ENCODE measurements around the gene ZNF316. TPM values are rescaled to one million over a fixed set of nuclear protein-coding genes. Genes with fewer than 3 reads are reported as not detected.
"Not testable (repeated sequence)": the region's sequence is repeated elsewhere in the genome, so short reads cannot be mapped to it uniquely, and the experiment has no call there.

Gene ZNF316
- total RNA-seq, 1 donor from 2014 or later, result 44.7 TPM

DNA sequence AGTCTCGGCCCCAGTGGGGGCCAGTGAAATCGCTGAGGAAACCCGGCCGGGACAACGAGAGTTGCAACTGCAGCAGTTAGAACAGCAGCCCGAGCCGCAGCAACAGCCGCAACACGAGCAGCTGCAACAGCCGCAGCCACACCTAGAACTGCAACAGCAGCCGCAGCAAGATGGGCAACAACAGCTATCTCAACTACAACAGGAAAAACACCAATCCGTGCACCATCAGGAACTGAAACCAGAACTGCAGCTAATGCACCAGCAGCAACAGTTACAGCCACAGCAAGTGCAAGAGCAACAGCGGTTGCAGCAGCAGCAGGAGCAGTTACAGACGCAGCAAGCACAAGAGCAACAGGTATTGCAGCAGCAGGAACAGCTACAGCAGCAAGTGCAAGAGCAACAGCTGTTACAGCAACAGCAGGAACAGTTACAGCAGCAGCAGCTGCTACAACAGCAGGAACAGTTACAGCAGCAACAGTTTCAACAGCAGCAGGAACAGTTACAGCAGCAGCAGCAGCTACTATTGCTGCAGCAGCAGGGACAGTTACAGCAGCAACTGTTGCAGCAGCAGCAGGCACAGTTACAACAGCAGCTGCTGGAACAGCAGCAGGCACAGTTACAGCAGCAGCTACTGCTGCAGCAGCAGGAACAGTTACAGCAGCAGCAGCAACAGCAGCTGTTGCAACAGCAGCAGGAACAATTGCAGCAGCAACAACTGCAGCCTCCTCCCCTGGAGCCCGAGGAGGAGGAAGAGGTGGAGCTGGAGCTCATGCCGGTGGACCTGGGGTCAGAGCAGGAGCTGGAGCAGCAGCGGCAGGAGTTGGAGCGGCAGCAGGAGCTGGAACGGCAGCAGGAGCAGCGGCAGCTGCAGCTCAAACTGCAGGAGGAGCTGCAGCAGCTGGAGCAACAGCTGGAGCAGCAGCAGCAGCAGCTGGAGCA, 15.7 kb upstream of the ZNF316 start:
- no peak for DNase-seq (ENCODE audit: low spot score)

DNA sequence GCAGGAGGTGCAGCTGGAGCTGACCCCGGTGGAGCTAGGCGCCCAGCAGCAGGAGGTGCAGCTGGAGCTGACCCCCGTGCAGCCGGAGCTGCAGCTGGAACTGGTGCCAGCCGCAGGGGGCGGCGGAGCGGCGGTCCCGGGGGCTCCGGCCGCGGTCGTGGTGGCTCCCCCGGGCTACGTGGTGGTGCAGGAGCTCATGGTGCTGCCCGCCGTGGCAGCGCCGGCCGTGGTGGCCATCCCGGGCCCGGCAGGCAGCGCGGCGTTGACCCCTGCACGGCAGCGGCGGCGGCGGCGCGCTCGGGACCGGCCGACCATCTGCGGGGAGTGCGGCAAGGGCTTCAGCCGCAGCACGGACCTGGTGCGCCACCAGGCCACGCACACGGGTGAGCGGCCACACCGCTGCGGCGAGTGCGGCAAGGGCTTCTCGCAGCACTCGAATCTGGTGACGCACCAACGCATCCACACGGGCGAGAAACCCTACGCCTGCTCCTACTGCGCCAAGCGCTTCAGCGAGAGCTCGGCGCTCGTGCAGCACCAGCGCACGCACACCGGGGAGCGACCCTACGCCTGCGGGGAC, 14.9 kb upstream of the ZNF316 start:
- no peak for DNase-seq (ENCODE audit: low spot score)

DNA sequence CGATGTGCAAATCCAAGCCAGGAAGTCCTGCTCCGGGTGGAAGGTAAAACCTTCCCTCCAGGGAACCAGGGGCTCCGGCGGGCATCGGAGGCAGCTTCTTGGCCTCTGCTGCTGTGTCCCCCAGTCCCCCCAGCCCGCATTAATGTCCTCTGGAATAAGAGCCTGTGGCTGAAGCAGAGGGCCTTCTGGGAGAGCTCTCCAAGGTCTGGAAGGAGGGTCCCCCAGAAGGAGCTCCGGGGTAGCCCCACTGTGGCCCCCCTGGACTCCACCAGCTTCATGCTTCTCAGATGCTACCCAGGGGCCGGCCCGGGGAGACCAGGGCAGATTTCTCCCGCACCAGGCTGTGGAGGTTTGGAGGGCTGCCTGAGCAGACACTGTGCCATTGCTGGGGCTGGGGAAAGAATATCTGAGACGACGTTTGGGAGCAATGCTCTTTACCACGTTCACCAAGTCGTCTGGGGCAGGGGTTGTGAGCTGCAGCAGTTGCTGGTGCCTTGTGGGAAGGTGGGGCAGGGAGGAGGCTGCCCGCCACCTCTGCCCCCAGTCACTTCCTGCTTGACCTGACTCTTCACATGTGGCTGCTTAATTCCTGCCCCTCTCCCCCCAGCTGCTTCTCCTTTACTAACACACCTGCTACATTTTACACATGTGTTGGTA, 13.4 kb upstream of the ZNF316 start:
- DNase-seq (ENCODE audit: low spot score), result no peak

DNA sequence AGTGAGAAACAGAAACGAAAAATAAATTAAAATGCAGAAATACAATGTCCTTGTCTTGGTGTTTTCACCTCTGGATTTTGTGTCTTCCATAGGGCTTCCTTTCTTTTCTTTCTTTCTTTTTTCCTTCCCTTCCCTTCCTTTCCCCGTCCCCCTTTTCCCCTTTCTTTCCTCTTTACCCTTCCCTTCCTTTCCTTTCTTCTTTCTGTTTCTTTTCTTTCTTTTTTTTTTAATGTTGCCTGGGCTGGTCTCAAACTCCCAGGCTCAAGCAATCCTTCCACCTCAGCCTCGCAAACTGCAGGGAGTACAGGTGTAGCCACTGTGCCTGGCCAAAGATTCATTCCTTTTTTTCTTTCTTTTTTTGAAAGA, 12.9 kb upstream of the ZNF316 start:
- no peak for DNase-seq (ENCODE audit: low spot score)

DNA sequence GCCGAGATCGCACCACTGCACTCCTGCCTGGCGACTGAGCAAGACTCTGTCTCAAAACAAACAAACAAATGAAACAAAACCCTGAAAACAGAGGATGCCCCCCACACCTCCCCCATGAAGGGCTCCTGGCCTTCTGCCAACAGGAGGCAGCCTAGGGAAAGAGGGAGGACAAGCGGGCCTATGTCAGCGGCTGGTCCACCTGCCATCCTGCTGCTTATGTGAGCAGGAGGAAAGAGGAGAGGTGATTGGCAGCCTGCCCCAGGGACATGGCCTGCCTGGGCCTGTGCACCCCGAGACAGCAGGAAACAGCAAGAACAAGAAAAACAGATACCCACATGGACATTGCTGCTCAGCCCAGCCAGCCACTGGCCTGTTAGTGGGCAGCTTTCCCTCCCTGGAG, 9.1 kb upstream of the ZNF316 start:
- DNase-seq (ENCODE audit: low spot score), result peak; percentile 77

DNA sequence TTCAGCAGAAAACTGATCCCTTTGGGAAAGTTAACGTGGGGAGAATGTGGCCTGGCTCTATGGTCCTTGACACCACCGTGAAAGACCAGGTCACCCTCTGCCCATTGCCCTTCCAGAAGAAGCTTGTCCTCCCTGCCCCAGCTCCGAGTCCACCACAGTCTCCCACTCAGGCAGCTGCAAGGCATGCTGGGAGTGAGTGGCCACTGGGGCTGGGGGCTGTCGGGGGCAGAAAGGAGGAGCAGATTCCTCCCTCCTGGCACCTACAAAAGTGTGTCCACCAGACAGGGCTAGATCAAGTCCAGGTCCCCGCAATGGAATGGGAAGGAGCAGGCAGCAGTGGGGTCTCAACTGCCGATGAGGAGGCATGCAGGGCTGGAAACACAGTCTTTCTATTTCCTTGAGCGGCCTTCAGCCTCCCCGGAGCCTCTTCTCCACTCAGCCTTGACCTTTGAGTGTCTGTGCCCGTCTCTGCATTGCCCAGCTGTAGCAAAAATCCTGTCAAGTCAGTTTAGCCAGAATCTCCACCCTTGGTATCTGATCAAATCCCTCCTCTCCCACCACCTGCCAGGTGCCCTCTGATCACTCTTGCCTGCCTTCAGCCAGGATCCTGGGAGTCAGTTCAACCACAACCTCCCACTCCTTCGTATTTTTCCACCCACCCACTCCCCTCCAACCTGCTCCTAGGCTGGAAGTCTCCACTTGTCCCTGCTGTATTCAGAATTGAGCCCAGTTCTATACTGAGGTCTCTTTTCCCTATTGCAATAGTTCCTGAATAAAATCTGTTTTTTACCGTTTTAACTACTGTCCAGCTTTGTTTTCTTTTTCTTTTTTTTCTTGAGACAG, 6.9 kb upstream of the ZNF316 start:
- no peak for DNase-seq (ENCODE audit: low spot score)

DNA sequence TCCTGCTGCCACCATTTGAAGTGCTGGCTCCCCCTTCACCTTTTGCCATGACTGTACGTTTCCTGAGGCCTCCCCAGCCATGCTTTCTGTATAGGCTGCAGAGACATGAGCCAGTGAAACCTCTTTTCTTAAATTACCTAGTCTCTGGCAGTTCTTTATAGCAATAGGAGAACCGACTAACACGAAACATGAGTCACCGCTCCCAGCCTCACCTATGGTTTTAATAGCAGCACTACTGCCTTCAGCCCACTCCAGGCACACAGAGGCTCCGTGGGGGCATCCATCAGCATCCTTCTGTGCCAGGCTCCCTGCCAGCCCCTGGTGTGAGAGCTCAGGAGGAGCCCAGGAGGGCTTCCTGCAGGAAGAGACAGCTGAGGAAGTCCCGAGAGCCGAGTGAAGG, 5.5 kb upstream of the ZNF316 start:
- DNase-seq (ENCODE audit: low spot score), result no peak

DNA sequence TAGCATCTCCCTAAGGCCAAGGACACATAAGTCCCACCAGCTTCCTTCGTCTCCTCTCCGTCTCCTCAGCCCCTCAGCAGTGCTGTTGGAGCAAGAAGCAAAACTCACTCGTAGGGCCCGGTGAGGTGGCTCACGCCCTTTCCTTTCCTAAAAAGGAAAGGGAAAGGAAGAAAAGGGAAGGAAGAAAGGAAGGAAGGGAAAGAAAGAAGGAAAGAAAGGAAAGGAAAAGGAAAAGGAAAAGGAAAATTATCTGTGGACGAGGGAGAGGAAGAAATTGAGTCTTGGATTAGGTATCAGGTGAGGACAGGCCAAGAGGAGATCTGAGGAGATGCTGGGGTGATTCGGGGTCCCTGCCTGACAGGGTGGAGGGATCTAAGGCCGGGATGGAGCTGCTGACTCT, 3.1 kb upstream of the ZNF316 start:
- DNase-seq (ENCODE audit: low spot score), result no peak

DNA sequence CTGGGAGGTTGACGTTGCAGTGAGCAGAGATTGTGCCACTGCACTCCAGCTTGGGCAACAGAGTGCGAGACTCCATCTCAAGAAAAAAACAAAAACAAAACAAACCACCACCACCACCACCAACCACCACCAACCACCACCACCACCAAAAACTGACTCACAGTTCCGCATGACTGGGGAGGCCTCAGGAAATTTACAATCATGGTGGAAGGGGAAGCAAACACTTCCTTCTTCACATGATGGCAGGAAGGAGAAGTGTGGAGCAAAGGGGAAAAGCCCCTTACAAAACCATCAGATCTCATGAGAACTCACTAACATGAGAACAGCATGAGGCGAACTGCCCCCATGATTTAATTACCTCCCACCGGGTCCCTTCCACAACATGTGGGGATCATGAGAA, 2.1 kb upstream of the ZNF316 start:
- not testable (repeated sequence) for DNase-seq (ENCODE audit: low spot score)

DNA sequence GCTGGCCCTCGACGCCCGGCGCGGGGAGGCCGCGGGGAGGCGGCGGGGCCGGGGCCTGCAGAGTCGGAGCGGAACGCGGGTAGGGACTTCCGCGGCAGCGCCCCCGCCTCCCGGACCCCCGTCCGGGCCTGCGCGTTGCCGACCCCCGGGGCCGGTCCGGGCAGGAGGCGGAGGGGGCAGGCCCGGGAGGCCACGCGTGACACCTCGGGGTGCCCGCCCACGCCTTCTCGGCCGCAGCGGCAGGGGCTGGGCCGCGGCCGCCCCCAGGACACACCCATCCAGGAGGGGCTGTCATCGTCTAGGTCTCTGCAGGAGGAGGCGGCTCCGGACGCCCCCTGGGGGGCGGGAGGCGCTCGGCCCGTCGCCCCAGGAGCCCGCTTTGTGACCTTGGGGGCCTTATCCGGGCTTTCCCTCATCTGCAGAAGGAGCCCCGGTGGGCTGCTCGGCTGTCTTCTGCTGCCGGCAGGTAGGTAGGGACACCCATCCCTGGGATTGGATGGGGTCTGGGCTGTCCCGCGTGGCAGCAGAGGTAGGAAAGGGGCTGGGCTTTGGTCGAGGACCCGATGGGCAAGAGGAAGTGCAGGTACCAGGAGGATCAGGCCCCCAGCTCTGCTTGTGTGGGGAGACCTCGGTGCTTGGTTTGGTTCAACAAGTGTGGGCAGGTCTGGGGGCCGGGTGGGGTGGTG, 569 bp downstream of the ZNF316 start:
- no peak for DNase-seq (ENCODE audit: low spot score)

DNA sequence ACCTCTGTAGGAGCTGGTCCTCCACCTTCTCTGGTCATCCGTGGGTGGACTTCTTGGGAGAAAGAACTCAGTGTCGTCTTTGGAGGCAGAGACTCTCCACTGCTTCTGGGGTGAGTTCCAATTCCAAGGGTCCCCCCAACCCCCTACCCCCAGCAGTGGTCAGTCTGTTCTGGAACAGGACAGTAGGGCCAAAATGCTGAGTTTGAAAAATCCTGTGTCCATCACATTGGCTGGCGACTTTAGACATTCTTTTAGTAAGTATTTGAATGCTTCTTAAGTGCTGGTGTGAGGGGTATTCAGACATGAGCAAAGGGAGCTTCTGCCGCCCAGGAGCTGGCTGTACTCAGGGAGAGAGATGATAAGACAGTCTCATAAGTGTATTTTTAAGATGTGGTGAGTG, 1.9 kb downstream of the ZNF316 start:
- no peak for DNase-seq (ENCODE audit: low spot score)

DNA sequence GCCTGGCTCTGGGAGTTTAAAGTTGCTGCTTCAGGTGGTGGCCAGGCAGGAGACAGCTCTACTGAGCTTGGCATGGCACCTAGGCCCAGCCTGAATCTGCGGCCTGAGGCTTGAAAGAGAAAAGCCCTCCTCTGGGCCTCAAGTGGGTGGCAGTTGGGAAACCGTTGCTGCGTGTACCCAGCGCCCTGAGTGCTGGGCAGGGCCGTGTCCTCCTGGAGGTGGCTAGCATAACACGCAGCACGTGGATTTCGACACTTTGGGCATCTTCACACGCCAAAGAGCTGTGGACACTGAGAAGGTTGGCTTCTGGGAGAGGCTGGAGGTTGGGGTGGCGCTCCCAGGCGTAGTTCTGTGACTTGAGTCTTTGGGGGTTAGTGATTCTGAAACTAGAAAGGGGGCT, 2.5 kb downstream of the ZNF316 start:
- DNase-seq (ENCODE audit: low spot score), result no peak

DNA sequence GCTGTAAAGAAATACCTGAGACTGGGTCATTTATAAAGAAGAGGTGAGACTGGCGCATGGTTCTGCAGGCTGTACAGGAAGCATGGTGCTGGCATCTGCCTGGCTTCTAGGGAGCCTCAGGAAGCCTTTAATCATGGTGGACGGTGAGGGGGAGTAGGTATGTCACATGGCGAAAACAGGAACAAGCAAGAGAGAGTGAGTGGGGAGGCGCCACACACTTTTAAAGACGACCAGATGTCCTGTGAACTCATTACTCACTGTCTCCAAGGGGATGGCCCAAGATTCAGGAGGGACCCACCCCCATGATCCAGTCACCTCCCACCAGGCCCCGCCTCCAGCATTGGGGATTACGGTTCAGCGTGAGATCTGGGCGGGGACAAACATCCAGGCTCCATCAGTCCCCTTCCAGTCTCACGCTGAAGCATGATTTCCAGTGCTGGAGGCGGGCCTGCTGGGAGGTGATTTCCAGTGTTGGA, 3.2 kb downstream of the ZNF316 start:
- no peak for DNase-seq (ENCODE audit: low spot score)

DNA sequence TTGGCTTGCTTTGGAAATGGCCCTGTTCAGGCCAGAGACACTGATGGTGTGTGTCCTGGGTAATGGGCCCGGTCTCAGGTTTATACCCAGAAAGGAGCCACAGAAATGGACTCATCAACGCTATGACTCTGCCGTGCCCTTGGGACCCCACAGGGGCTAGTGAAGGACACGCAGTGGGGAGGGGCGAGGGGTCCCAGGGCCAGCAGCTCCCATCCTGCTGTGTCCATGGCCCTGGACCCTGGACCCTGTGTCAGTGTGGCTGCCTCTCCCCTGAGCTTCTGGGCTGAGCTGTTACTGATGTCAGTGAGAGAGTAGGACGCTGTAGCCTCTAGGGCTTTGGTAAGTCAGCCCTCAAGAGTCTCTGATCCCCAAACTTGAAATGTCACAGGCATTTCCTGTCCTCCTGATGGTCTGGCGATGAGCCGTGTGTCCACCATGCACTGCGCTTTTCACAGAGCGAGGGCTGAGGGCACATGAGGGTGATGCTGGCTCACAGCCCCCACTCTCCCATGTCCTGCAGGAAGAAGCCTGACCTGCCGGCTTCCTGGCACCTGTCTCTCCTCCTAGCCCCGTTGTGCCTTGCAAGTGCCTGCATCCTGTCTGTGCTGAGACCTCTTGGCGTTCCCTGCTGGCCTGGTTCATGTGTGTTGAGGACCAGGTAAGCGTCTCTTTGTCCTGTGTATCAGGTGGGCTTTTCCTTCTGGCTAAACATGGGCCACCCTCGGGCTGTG, 4.4 kb downstream of the ZNF316 start:
- DNase-seq (ENCODE audit: low spot score), result no peak

DNA sequence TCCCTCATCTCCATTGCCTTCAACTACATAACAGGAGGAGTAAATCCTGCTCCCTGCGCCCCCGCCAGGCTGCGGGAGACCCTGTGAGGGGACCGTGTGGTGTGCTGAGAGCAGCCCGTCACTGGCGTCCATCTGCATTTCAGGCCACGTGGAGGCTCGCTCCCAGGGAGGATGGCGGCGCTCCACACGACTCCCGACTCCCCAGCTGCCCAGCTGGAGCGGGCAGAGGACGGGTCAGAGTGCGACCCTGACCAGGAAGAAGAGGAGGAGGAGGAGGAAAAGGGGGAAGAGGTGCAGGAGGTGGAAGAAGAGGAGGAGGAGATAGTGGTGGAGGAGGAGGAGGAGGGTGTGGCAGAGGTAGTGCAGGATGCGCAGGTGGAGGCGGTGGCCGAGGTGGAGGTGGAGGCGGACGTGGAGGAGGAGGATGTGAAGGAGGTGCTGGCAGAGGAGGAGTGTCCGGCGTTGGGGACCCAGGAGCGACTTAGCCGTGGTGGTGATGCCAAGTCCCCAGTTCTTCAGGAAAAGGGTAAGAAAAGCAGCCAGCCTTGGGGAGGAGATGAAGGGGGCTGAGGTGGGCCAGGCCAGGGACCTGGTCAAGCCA, 5.2 kb downstream of the ZNF316 start:
- no peak for DNase-seq (ENCODE audit: low spot score)

DNA sequence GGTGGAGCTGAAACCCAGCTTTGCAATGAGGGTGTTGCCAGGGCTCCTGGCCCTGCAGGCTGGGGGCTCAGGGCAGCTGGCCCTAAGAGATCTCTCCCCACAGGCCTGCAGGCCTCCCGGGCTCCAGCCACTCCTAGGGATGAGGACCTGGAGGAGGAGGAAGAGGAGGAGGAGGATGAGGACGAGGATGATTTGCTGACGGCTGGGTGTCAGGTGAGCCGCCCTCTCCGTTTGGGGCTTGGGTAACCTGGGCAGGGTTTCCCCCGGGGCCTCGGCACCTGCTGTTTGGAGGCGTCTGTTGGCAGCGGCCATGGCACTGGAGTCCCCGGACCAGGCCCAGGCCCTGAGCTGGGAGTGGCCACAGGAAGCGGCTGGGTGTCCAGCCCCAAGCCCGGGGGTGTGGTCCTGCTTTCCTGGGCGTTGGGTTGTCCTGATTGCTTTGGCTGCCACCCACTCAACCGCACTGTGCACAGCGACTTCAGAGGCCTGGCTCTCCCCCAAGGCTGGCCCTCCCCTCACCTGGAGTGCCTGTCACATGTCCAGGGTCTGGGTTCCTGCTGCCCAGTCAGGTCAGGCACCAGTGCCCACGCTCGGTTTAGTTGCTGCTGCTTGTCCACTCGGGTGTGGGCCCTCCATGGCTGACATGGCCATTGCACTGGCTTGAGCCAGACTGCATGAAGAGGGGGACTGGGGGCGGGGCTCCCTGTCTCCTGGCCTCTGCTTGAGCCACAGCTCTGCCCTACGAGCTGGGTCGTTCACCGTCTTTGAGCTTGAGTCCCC, 5.9 kb downstream of the ZNF316 start:
- DNase-seq (ENCODE audit: low spot score), result no peak

DNA sequence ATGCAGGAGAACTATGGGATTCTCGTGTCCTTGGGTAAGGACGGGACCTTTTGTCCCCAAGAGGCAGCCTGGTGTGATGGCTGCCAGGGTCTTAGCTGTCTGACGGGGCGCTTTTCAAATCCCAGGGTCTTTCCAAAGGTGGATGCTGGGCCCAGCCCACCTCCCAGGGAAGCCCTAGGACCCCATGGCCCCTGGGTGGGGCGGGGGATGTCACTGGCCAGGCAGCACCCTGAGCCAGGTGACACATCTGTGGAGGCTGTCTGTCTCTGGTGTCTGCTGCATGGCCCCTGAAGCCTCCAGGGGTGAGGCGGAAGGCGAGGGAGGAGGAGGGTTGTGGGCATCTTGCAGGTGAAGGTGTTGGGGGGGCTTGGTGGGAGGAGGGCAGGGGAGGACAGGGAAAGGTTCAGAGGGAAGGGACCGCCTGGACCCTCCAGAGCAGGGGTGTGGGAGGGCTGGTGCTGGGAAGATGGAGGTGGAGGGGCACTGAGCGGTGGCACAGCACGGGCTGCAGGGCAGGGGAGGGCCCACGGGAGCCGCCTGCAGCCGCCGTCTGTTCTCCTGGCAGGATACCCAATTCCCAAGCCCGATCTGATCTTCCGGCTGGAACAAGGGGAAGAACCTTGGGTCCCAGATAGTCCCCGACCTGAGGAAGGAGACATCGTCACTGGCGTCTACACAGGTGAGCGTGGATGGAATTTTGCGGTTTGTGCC, 7.0 kb downstream of the ZNF316 start:
- no peak for DNase-seq (ENCODE audit: low spot score)

DNA sequence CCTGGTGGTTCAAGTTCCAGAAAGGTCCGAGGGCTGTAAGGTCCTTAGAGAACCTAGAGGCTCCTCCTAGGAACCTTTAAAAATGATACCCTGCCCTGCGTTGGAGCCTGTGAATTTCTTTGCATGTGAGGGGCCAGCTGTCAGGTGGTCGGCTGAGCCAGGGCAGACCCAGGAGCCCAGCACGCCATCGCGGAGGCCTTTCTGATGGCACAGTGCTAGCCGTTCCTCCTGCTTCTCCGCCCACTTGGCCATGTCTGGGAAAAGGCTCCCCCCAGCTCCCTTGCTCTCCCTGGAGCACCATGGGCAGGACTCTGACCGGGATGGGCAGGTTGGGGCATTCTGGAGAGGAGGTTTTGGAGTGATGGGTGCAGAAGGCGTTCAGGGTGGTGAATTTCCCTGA, 7.6 kb downstream of the ZNF316 start:
- no peak for DNase-seq (ENCODE audit: low spot score)

DNA sequence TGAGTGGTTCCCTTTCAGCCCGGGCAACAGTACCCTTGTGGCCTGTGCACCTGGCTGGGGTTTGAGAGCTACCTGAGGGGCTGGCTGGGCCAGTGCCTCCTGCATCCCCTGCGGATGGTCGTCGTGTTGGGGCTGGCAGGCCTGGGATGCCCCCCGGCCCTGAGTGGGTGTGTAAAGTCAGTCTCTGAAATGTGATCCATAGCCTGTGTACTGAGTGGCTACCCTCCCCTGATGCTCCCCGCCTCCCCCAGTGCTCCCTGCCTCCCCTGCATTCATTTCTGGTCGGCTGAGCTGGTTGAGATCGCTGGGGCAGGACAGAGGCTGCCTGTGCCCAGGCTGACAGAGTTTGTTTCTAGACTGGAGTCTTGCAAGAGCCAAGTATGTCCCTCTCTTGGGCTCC, 9.3 kb downstream of the ZNF316 start:
- no peak for DNase-seq (ENCODE audit: low spot score)
